RWPE1 (cell line): ENCODE data around the gene IPO11.
"Not testable (repeated sequence)": the region's sequence is repeated elsewhere in the genome, so short reads cannot be mapped to it uniquely, and the experiment has no call there.

Experiments used
- CTCF ChIA-PET: fragments of 350-600 bp; sonication (Branson Sonifier 250); formaldehyde crosslinking; extraction: SDS; loops from one replicate; lab custom pipeline; 2021; lab: Yijun Ruan, JAX
- POLR2A ChIA-PET: fragments of 400-600 bp; formaldehyde crosslinking; extraction: SDS; loops from one replicate; lab custom pipeline; 2020; ENCODE audit warnings: antibody characterized with exemption; ENCODE audit not compliant: low non-redundant PET; lab: Yijun Ruan, JAX
- DNase-seq: peaks from one replicate; pipeline ENCODE4 v3.0.0; 2012; ENCODE audit warnings: low spot score
- H3K27ac ChIP-seq: fragments of 450-650 bp; 2 replicates; pipeline ENCODE4 v1.5.1; 2017
- TF ChIP-seq, protein P1 (sequence below): fragments of 450-650 bp; conservative IDR thresholded peaks from 2 replicates; pipeline ENCODE4 v1.5.1; 2017; ENCODE audit warnings: low read depth, mild to moderate bottlenecking

Gene IPO11

DNA sequence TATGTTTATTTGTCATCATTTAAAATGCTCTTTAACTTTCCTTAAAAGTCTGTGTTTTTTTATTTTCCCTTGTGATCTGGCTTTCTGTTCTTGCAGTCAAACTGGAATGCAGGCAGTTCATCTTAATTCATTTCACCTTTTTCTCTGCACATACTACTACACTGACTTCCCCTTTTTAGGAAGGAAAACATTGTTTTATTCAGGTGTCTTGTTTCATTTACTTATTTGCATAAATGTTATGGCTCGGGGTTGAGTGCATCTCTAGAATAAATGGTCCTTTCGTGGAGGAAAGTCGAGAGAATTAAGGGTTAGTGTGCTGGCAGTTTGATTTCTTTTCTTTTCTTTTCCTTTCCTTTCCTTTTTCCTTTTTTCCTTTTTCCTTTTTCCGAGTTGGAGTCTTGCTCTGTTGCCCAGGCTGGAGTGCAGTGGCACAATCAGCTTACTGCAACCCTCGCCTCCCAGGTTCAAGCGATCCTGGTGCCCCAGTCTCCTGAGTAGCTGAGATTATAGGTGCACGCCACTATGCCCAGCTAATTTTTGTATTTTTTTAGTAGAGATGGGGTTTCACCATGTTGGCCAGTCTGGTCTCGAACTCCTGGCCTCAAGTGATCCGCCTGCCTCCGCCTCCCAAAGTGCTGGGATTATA lies 90.0 kb downstream of the IPO11 start:
- DNase-seq, result no peak
- POLR2A ChIA-PET, result no interaction called here

DNA sequence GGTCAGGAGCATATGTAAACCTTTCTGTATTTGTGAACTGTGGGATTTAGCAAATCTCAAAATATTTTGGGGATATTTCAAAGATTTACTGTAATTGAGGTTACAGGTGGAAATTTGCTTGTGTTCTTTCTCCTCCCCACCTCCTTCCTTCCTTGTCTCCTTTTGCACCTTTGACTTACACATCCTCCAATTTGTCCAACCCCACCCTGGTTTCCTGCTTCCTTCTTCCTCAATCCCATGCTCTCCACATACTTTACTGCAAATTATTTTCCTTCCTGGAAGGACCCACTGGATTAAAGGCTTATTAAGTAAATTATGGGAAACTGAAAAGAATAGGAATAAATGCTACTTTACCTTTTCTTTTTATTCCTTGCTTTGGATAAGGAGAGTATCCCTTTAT lies 91.6 kb downstream of the IPO11 start:
- ChIA-PET POLR2A (no interaction called here), CTCF (no interaction called here)

More for the DNA sequence above, 90.0 kb downstream of the IPO11 start:
- CTCF ChIA-PET, result interaction anchor here (0.6 kb wide), 2 partner anchors 35 to 74 kb away, joined by 3 to 4 read pairs; no protein-coding TSS in a partner anchor
- H3K27ac ChIP-seq, result no peak overlapping the region
- TF ChIP-seq, protein P1, sequence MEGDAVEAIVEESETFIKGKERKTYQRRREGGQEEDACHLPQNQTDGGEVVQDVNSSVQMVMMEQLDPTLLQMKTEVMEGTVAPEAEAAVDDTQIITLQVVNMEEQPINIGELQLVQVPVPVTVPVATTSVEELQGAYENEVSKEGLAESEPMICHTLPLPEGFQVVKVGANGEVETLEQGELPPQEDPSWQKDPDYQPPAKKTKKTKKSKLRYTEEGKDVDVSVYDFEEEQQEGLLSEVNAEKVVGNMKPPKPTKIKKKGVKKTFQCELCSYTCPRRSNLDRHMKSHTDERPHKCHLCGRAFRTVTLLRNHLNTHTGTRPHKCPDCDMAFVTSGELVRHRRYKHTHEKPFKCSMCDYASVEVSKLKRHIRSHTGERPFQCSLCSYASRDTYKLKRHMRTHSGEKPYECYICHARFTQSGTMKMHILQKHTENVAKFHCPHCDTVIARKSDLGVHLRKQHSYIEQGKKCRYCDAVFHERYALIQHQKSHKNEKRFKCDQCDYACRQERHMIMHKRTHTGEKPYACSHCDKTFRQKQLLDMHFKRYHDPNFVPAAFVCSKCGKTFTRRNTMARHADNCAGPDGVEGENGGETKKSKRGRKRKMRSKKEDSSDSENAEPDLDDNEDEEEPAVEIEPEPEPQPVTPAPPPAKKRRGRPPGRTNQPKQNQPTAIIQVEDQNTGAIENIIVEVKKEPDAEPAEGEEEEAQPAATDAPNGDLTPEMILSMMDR, result no peak

DNA sequence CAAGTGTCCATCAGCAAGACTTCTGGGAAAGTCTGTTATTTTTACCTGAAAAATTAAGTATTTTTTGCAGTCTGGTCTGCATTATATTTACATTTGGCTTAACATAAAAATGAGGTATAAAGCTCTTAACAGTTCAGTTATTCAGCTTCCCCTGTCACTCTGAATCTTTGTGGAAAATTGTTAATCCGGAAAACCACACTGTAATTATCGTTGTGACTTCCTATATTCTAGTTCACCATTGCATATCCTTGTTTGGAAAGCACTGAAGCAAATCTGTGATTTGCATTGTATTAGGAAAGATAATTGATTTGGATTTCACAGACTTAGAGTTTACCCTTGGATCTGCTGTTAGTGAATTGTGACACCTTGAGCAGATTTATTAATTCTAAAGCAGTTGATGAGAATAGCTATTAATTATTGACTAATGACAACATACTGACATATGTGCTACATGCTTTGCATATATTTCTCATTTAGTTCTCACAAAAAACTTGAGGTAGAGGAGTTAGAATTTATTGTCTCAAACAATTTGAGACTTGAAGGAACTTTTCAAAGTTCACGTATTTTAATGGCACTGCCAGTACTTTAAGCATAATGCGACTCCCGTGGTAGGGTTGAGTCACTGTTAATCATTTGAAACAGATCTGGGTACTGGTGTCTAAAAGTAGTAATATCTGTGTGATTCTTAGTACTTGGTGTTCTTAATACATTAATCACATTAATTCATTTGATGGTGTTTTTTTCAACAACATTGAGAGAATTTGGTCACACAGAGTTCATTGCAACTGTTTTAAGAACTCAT lies 94.3 kb downstream of the IPO11 start:
- POLR2A ChIA-PET, result no interaction called here
- H3K27ac ChIP-seq, result no peak overlapping the region
- no peak for DNase-seq
- CTCF ChIA-PET, result interaction anchor here (0.9 kb wide), 1 partner anchor 25 kb away, joined by 3 read pairs; no protein-coding TSS in a partner anchor
- TF ChIP-seq, protein P1, result no peak

More for the DNA sequence above, 91.6 kb downstream of the IPO11 start:
- no peak overlapping the region for H3K27ac ChIP-seq
- DNase-seq, result no peak
- TF ChIP-seq, protein P1, result no peak

DNA sequence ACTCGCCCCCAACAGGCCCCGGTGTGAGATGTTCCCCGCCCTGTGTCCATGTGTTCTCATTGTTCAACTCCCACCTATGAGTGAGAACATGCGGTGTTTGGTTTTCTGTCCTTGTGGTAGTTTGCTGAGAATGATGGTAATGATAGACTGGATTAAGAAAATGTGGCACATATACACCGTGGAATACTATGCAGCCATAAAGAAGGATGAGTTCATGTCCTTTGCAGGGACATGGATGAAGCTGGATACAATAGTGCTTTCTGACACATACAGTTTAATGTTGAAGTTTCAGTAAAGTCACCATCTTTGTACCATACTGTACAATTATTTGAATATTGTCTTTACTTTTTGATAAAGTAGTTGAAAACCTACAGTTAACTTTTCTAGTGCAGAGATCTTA lies 96.2 kb downstream of the IPO11 start:
- DNase-seq, POLR2A ChIA-PET, CTCF ChIA-PET, H3K27ac ChIP-seq: not testable (repeated sequence)

DNA sequence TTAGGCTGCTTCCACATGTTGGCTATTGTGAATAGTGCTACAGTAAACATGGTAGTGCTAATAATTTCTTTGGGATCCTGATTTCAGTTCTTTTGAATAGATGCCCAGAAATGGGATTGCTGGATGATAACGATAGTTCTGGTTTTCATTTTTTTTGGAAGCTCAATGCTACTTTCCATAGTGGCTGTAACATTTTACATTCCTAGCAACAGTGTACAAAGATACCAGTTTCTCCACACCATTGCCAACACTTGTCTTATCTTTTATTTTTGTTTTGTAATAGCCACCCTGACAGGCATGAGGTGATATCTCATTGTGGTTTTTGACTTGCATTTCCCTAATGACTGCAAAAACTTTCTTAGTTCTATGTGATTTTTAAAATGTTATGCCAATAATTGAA lies 97.2 kb downstream of the IPO11 start:
- POLR2A ChIA-PET, result no interaction called here
- TF ChIP-seq, protein P1, result no peak
- no peak for DNase-seq
- H3K27ac ChIP-seq, result no peak overlapping the region
- CTCF ChIA-PET, result interaction anchor here (0.6 to 1.0 kb wide), 2 partner anchors 23 kb away, joined by 3 read pairs; no protein-coding TSS in a partner anchor

DNA sequence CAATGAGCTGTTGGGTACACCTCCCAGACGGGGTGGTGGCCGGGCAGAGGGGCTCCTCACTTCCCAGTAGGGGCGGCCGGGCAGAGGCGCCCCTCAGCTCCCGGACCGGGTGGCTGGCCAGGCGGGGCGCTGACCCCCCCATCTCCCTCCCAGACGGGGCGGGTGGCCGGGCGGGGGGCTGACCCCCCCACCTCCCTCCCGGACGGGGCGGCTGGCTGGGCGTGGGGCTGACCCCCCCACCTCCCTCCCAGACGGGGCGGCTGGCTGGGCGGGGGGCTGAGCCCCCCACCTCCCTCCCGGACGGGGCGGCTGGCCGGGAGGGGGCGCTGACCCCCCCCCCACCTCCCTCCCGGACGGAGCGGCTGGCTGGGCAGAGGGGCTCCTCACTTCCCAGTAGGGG lies 100.5 kb downstream of the IPO11 start:
- H3K27ac ChIP-seq, POLR2A ChIA-PET, DNase-seq, CTCF ChIA-PET: not testable (repeated sequence)

DNA sequence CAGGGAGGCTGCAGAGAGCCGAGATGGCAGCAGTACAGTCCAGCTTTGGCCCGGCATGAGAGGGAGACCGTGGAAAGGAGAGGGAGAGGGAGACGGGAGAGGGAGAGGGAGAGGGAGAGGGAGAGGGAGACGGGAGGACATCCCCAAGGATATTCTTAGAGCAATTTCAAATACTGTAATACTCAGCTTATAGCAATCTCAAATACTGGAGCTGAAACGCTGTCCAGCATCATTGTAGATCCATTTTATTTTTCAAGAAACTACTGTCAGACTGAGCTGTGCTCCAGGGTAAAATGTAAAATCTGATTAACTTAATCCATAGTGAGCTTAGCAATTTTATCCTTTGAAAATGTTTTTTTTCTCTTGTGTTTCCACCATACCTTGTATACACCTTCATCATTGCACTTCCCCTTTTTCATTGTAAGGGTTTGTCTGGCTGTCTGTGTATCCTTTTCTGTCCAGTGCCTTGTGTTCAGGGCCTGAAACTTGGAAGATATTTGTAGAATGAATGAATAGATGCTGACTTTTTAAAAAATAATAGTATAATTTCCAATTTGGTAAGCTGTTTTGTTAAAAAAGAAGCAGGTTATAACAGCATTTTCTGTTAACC lies 102.1 kb downstream of the IPO11 start:
- H3K27ac ChIP-seq, result no peak overlapping the region
- ChIA-PET CTCF (interaction anchor here (0.6 to 0.7 kb wide), 2 partner anchors 54 to 1912 kb away, joined by 3 to 5 read pairs; no protein-coding TSS in a partner anchor), POLR2A (no interaction called here)
- no peak for DNase-seq
- TF ChIP-seq, protein P1, result no peak

DNA sequence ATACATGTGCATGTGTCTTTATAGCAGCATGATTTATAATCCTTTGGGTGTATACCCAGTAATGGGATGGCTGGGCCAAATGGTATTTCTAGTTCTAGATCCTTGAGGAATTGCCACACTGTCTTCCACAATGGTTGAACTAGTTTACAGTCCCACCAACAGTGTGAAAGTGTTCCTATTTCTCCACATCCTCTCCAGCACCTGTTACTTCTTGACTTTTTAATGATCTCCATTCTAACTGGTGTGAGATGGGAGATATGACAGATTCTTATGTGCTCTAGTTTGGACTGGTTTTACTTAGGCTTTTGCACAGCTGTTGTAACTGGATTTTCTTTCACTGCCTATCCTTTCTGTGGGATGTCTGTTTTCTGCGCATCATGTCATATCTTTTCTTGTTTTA lies 108.2 kb downstream of the IPO11 start:
- CTCF ChIA-PET, POLR2A ChIA-PET, DNase-seq, H3K27ac ChIP-seq: not testable (repeated sequence)
